ENCODE data around the gene ARHGAP18. TPM values are rescaled to one million over a fixed set of nuclear protein-coding genes. Genes with fewer than 3 reads are reported as not detected.

ARHGAP18 gene
- total RNA-seq, 5 donors from 2014 or later (not counting 1 experiment from before 2014, with no cell fraction given), result 3.6 to 4.3 (median 4.0) TPM

DNA sequence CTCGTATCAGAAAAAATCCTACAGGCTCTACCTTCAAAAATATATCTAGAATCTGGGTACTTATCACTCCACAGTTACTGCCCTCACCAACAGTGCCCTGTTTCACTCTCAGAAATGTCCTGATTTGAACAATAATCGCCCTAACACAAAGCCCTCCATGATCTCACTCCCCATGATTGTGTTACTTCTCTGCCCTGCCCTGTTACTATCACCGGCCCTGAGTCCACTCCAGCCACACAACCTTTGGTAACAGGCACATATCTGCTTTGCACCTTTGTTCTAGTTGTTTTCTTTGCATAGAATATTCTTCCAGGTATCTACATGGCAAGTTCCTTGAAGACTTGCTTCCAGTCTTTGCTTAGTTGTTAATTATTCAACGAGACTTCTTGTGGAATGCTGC lies 142.0 kb downstream of the ARHGAP18 start:
- no peaks in the 10 kb centered on the region for H3K9me3 ChIP-seq
- Mint-ChIP-seq H3K9me3 (peaks cover 4 to 18% (median 5%) of the 10 kb centered on the region in 3 donors), H3K27me3 (peaks cover 0 to 4% of the 10 kb centered on the region in 2 donors), H3K4me1 (peaks cover 0 to 6% (median 3%) of the 10 kb centered on the region in 3 donors), H3K27ac (no peak overlapping the region), H3K36me3 (peaks cover 15% of the 10 kb centered on the region), H3K4me3 (no peak overlapping the region)
- H3K27ac ChIP-seq (ENCODE audit: low read length), result no peak overlapping the region
- CTCF ChIA-PET, result no interaction called here
- H3K36me3 ChIP-seq (ENCODE audit: control insufficient read depth in 2 of 2, extremely low read depth in 1 of 2, insufficient read depth in 1 of 2, low read length in 1 of 2), result no peaks in the 10 kb centered on the region
- DNase-seq, result no peak
- POLR2A ChIA-PET, result no interaction called here
- no peaks in the 10 kb centered on the region for H3K4me1 ChIP-seq (ENCODE audit: control insufficient read depth in 1 of 2, extremely low read depth in 1 of 2, insufficient read depth in 2 of 2, low read length in 2 of 2)
- 81% methylated on average over 4 of the region's 4 CpGs for WGBS (ENCODE audit: insufficient coverage)
- H3K4me3 ChIP-seq (ENCODE audit: control insufficient read depth in 1 of 2, extremely low read depth in 1 of 2, low read length in 1 of 2), result no peak overlapping the region
- H3K27me3 ChIP-seq (replicated peaks in 1 of 2; ENCODE audit: control insufficient read depth in 2 of 2, extremely low read depth in 1 of 2, insufficient read depth in 2 of 2, low read length in 1 of 2), result peaks cover 0 to 4% of the 10 kb centered on the region in 2 experiments
- no peak for ATAC-seq (replicated peaks in 1 of 4)

DNA sequence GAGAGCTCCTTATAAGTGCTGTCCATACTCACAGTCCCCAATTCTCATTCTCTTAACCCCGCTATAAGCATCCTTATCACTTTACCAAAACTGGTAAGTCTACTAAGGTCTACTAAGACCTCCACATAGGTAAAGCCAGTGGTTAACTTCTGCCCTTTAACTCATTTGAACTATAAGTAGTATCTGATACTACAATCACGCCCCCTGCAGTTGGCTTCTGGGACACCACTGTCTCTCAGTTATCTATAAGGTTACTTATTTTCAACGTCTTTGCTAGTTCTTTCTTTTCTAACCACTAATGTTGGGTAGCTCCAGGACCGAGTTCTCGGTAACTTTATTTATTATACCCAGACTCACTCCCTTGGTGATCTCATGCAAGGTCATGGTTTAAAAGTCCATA lies 142.6 kb downstream of the ARHGAP18 start:
- Histone ChIP-seq H3K4me1 (ENCODE audit: control insufficient read depth in 1 of 2, extremely low read depth in 1 of 2, insufficient read depth in 2 of 2, low read length in 2 of 2) (no peaks in the 10 kb centered on the region), H3K9me3 (no peaks in the 10 kb centered on the region), H3K36me3 (ENCODE audit: control insufficient read depth in 2 of 2, extremely low read depth in 1 of 2, insufficient read depth in 1 of 2, low read length in 1 of 2) (no peaks in the 10 kb centered on the region), H3K27ac (ENCODE audit: low read length) (no peak overlapping the region), H3K4me3 (ENCODE audit: control insufficient read depth in 1 of 2, extremely low read depth in 1 of 2, low read length in 1 of 2) (no peak overlapping the region), H3K27me3 (replicated peaks in 1 of 2; ENCODE audit: control insufficient read depth in 2 of 2, extremely low read depth in 1 of 2, insufficient read depth in 2 of 2, low read length in 1 of 2) (peaks cover 0 to 4% of the 10 kb centered on the region in 2 experiments)
- Mint-ChIP-seq H3K36me3 (peaks cover 15% of the 10 kb centered on the region), H3K27me3 (peaks cover 0 to 4% of the 10 kb centered on the region in 2 donors), H3K9me3 (peaks cover 4 to 18% (median 5%) of the 10 kb centered on the region in 3 donors), H3K27ac (no peak overlapping the region), H3K4me3 (no peak overlapping the region), H3K4me1 (peaks cover 0 to 6% (median 3%) of the 10 kb centered on the region in 3 donors)
- ATAC-seq (replicated peaks in 1 of 4), result no peak
- WGBS (ENCODE audit: insufficient coverage), result 100% methylated on average over 2 of the region's 5 CpGs
- POLR2A ChIA-PET, result no interaction called here
- DNase-seq, result peak in 5 of 35 experiments; percentile 0 to 17 (median 3)
- CTCF ChIA-PET, result interaction anchor here (0.6 to 0.9 kb wide), 3 partner anchors 39 to 60 kb away, joined by 3 to 4 read pairs (median 3); no protein-coding TSS in a partner anchor

DNA sequence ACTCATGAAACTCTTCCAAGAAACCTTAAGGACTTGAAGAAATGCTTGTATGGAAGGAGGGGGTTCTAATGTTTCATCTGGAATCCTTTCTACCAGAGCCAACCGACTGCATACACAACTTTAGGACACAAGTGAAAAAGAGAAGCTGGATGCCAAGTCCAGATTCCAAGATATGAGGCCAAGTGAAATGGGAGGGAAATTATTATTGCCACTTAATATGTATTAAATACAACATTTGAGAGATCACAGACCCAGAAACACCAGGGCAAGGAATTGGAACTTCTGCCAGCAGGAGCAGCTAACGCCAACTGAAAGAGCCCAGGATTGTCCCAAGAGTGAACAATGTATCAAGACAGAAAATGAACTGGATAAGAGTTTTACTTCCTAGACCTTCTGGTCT lies 144.2 kb downstream of the ARHGAP18 start:
- H3K27me3 Mint-ChIP-seq, result peaks cover 0 to 4% of the 10 kb centered on the region in 2 donors
- Histone ChIP-seq H3K27me3 (replicated peaks in 1 of 2; ENCODE audit: control insufficient read depth in 2 of 2, extremely low read depth in 1 of 2, insufficient read depth in 2 of 2, low read length in 1 of 2) (peaks cover 0 to 4% of the 10 kb centered on the region in 2 experiments), H3K4me3 (ENCODE audit: control insufficient read depth in 1 of 2, extremely low read depth in 1 of 2, low read length in 1 of 2) (no peak overlapping the region), H3K9me3 (no peaks in the 10 kb centered on the region), H3K27ac (ENCODE audit: low read length) (no peak overlapping the region), H3K4me1 (ENCODE audit: control insufficient read depth in 1 of 2, extremely low read depth in 1 of 2, insufficient read depth in 2 of 2, low read length in 2 of 2) (no peaks in the 10 kb centered on the region), H3K36me3 (ENCODE audit: control insufficient read depth in 2 of 2, extremely low read depth in 1 of 2, insufficient read depth in 1 of 2, low read length in 1 of 2) (no peaks in the 10 kb centered on the region)
- ChIA-PET POLR2A (no interaction called here), CTCF (interaction anchor here (0.6 to 2.0 kb wide), 4 partner anchors 9 to 531 kb away, joined by 3 to 6 read pairs (median 3); no protein-coding TSS in a partner anchor)
- H3K9me3 Mint-ChIP-seq, result peaks cover under 1 to 6% (median 5%) of the 10 kb centered on the region in 3 donors
- WGBS (ENCODE audit: insufficient coverage), result 100% methylated on average over 1 of the region's 2 CpGs
- peaks cover 0 to 6% (median 3%) of the 10 kb centered on the region in 3 donors for H3K4me1 Mint-ChIP-seq
- DNase-seq (no peak), ATAC-seq (replicated peaks in 1 of 4) (no peak)
- H3K4me3 Mint-ChIP-seq, result no peak overlapping the region
- peaks cover 6% of the 10 kb centered on the region for H3K36me3 Mint-ChIP-seq
- no peak overlapping the region for H3K27ac Mint-ChIP-seq

DNA sequence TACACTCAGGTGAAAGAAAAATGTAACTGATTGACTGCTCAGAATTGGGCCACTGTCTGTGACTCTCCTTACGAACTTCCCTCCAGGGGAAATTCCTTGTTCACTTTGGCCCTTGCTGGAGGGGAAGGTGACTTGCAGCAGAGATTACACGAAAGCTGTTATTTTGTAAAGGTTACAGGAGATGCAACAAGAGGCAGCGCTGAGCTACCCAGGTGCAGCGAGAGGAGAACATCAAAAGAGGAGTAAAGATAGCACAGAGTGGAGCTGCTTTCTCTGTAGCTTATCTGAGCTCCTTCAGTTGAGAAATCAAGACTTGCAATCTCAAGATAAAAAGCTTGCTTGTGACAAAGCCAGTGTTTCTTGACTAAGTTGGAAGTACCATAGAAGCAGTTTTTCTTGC lies 144.6 kb downstream of the ARHGAP18 start:
- Histone ChIP-seq H3K4me1 (ENCODE audit: control insufficient read depth in 1 of 2, extremely low read depth in 1 of 2, insufficient read depth in 2 of 2, low read length in 2 of 2) (no peaks in the 10 kb centered on the region), H3K4me3 (ENCODE audit: control insufficient read depth in 1 of 2, extremely low read depth in 1 of 2, low read length in 1 of 2) (no peak overlapping the region), H3K27me3 (replicated peaks in 1 of 2; ENCODE audit: control insufficient read depth in 2 of 2, extremely low read depth in 1 of 2, insufficient read depth in 2 of 2, low read length in 1 of 2) (peaks cover 0 to 4% of the 10 kb centered on the region in 2 experiments), H3K36me3 (ENCODE audit: control insufficient read depth in 2 of 2, extremely low read depth in 1 of 2, insufficient read depth in 1 of 2, low read length in 1 of 2) (no peaks in the 10 kb centered on the region), H3K27ac (ENCODE audit: low read length) (no peak overlapping the region), H3K9me3 (no peaks in the 10 kb centered on the region)
- CTCF ChIA-PET, result interaction anchor here (0.6 to 2.0 kb wide), 5 partner anchors 9 to 531 kb away, joined by 3 to 6 read pairs (median 3); no protein-coding TSS in a partner anchor
- WGBS (ENCODE audit: insufficient coverage), result 35% methylated on average over 2 of the region's 4 CpGs
- POLR2A ChIA-PET, result no interaction called here
- Mint-ChIP-seq H3K9me3 (peaks cover 0 to 4% (median 4%) of the 10 kb centered on the region in 3 donors), H3K36me3 (peaks cover 4% of the 10 kb centered on the region), H3K27ac (no peak overlapping the region), H3K4me1 (peaks cover 0 to 6% (median 3%) of the 10 kb centered on the region in 3 donors), H3K27me3 (peaks cover 0 to 4% of the 10 kb centered on the region in 2 donors), H3K4me3 (no peak overlapping the region)
- no peak for DNase-seq
- peak in 1 of 4 experiments; percentile 42 for ATAC-seq (replicated peaks in 1 of 4)

DNA sequence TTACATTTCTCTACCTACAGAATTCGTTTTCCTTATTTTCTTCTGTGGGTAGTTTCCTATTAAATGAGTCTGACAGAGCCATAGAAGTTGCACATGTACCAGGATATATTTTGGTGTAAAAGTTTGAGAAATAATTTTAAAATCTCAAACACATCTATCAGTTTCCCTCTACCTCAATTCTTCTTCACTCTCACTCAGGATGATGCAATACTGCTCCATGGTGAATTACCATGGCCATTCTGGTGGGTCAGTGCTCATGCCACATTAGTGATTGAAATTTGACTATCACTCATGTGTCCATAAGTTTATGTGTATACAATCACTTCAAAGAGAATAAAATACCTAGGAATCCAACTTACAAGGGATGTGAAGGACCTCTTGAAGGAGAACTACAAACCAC lies 151.7 kb downstream of the ARHGAP18 start:
- Histone ChIP-seq H3K4me1 (ENCODE audit: control insufficient read depth in 1 of 2, extremely low read depth in 1 of 2, insufficient read depth in 2 of 2, low read length in 2 of 2) (no peaks in the 10 kb centered on the region), H3K27me3 (replicated peaks in 1 of 2; ENCODE audit: control insufficient read depth in 2 of 2, extremely low read depth in 1 of 2, insufficient read depth in 2 of 2, low read length in 1 of 2) (no peaks in the 10 kb centered on the region), H3K27ac (ENCODE audit: low read length) (no peak overlapping the region), H3K36me3 (ENCODE audit: control insufficient read depth in 2 of 2, extremely low read depth in 1 of 2, insufficient read depth in 1 of 2, low read length in 1 of 2) (no peaks in the 10 kb centered on the region), H3K4me3 (ENCODE audit: control insufficient read depth in 1 of 2, extremely low read depth in 1 of 2, low read length in 1 of 2) (no peak overlapping the region), H3K9me3 (no peaks in the 10 kb centered on the region)
- ATAC-seq (replicated peaks in 1 of 4), result no peak
- Mint-ChIP-seq H3K27me3 (peaks cover 0 to 16% of the 10 kb centered on the region in 2 donors), H3K4me3 (no peak overlapping the region), H3K36me3 (no peaks in the 10 kb centered on the region), H3K9me3 (no peaks in the 10 kb centered on the region), H3K27ac (no peak overlapping the region), H3K4me1 (no peaks in the 10 kb centered on the region)
- ChIA-PET POLR2A (no interaction called here), CTCF (no interaction called here)
- no CpG with 5 or more reads among the region's 1 CpG for WGBS (ENCODE audit: insufficient coverage)
- no peak for DNase-seq

DNA sequence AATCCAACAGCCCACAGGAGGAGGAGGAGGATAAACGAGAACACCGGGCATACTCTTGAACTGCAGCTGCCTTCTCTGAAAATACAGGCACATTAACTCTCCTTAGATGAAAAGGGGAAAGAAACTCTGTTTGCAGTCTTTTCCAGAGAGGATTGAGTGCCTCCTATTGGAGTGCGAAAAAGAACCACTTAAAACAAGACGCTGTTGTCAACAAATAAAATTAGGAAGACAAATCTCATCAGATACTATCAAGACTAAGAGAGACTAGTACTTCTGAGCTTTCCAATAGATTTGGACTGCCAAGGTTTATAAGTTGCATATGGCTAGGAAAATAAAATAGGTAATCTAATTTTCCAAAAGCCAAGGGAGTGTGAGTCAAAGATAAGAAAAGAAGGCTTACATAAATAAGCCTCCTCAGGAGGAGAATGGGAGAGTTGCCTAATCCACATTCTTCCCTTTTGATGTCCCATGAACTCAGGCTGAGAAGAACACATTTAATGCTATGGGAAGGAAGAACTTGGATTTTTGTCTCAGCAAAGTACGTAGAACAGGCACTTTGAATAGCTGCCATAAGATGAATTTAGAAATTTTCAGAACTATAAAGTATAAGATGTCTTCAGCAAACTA lies 154.7 kb downstream of the ARHGAP18 start:
- H3K4me1 Mint-ChIP-seq, result no peaks in the 10 kb centered on the region

More for the DNA sequence above, 154.7 kb downstream of the ARHGAP18 start:
- Histone ChIP-seq H3K27ac (ENCODE audit: low read length) (no peak overlapping the region), H3K27me3 (replicated peaks in 1 of 2; ENCODE audit: control insufficient read depth in 2 of 2, extremely low read depth in 1 of 2, insufficient read depth in 2 of 2, low read length in 1 of 2) (no peaks in the 10 kb centered on the region), H3K4me1 (ENCODE audit: control insufficient read depth in 1 of 2, extremely low read depth in 1 of 2, insufficient read depth in 2 of 2, low read length in 2 of 2) (no peaks in the 10 kb centered on the region), H3K36me3 (ENCODE audit: control insufficient read depth in 2 of 2, extremely low read depth in 1 of 2, insufficient read depth in 1 of 2, low read length in 1 of 2) (no peaks in the 10 kb centered on the region), H3K9me3 (no peaks in the 10 kb centered on the region), H3K4me3 (ENCODE audit: control insufficient read depth in 1 of 2, extremely low read depth in 1 of 2, low read length in 1 of 2) (no peak overlapping the region)
- ChIA-PET CTCF (no interaction called here), POLR2A (interaction anchor here in 1 of 2 donors (0.7 kb wide), 1 partner anchor 177 kb away, joined by 3 read pairs; no protein-coding TSS in a partner anchor)
- H3K4me3 Mint-ChIP-seq, result no peak overlapping the region
- no peak overlapping the region for H3K27ac Mint-ChIP-seq
- no peaks in the 10 kb centered on the region for H3K9me3 Mint-ChIP-seq
- DNase-seq (no peak), ATAC-seq (replicated peaks in 1 of 4) (no peak)
- H3K27me3 Mint-ChIP-seq, result peaks cover 0 to 25% of the 10 kb centered on the region in 2 donors
- no peaks in the 10 kb centered on the region for H3K36me3 Mint-ChIP-seq
- 100% methylated on average over 1 of the region's 5 CpGs for WGBS (ENCODE audit: insufficient coverage)
